ENCODE results near the gene NCOA5. TPM values are rescaled to one million over a fixed set of nuclear protein-coding genes. Genes with fewer than 3 reads are reported as not detected.

NCOA5 gene
- total and polyA plus RNA-seq, 10 of the 15 experiments (the other 5 are each of a cell fraction or from before 2014, with no cell fraction given) = 7.7 to 38.1 (median 30.1) TPM

- no peaks in the 10 kb centered on the region for H3K79me2 ChIP-seq (ENCODE audit: control insufficient read depth, insufficient read depth, low read length)
- SMC1A ChIA-PET (ENCODE audit: uncharacterized antibody, unreplicated experiment) = no interaction called here
- no peak overlapping the region for H3K9ac ChIP-seq (ENCODE audit: control insufficient read depth, insufficient read depth, low read length)
- H3K27me3 ChIP-seq (replicated peaks in 1 of 2; ENCODE audit: control insufficient read depth in 2 of 2, insufficient read depth in 2 of 2, low read length in 1 of 2) = no peaks in the 10 kb centered on the region; a peak in 1 of 4 replicates
- CTCF ChIA-PET = interaction anchor here (0.7 to 2.1 kb wide), 2 partner anchors 15 to 79 kb away, joined by 3 to 6 read pairs; no protein-coding TSS in a partner anchor
- in situ Hi-C loops (cut with MboI) = no loop called here
- FAIRE-seq = no peak
- no peaks in the 10 kb centered on the region for H4K20me1 ChIP-seq (ENCODE audit: control insufficient read depth, insufficient read depth)
- BruUV-seq (replicated peaks) = no TSS peak
- no peak overlapping the region for H3K27ac ChIP-seq (ENCODE audit: control insufficient read depth, insufficient read depth)
- no peak for DNase-seq (ENCODE audit: low read depth, low spot score)
- ATAC-seq = no peak
- H3K36me3 ChIP-seq (ENCODE audit: control insufficient read depth in 2 of 2, insufficient read depth in 2 of 2, low read length in 1 of 2) = no peaks in the 10 kb centered on the region
- RAD21 ChIA-PET (ENCODE audit: unreplicated experiment) = no interaction called here
- POLR2A ChIA-PET = no interaction called here
- no peak overlapping the region for H3K4me3 ChIP-seq
- intact Hi-C loops (cut with micrococcal nuclease; ENCODE audit: unreplicated experiment) = no loop called here
- H3K4me2 ChIP-seq (ENCODE audit: control insufficient read depth, insufficient read depth) = no peak overlapping the region
- WGBS (ENCODE audit: insufficient coverage, insufficient replicate concordance, low lambda C conversion rate, missing lambda C conversion rate) = 81% methylated on average over 3 of the region's 3 CpGs
- H3K4me1 ChIP-seq (ENCODE audit: control insufficient read depth, insufficient read depth, low read length) = peaks cover 13% of the 10 kb centered on the region
- H3K9me3 ChIP-seq (replicated peaks; ENCODE audit: control insufficient read depth, insufficient read depth, low read length) = no peaks in the 10 kb centered on the region; the same call in 2 of the 3 replicates
- 0 out of 2 replicates have a peak, but pooled peaks have one; percentile 22 for TF ChIP-seq ATF7 (IDR thresholded peaks at IDR 0.05; ENCODE audit: low read depth)
- no peak for TF ChIP-seq MXI1 (IDR thresholded peaks at IDR 0.05; ENCODE audit: low read depth, low read length)
- H2AFZ ChIP-seq (ENCODE audit: control insufficient read depth, low read depth, low read length) = no peak overlapping the region
Measured at GRCh38 chr20:46102940-46103339, 13.2 kb upstream of the NCOA5 start.

- no peaks in the 10 kb centered on the region for H3K36me3 ChIP-seq (ENCODE audit: control insufficient read depth in 2 of 2, insufficient read depth in 2 of 2, low read length in 1 of 2)
- no peak for ATAC-seq
- POLR2A ChIA-PET = interaction anchor here (0.6 kb wide), 1 partner anchor 239 kb away, joined by 3 read pairs; no protein-coding TSS in a partner anchor
- no peak overlapping the region for H3K27ac ChIP-seq (ENCODE audit: control insufficient read depth, insufficient read depth)
- DNase-seq (ENCODE audit: low read depth, low spot score) = no peak
- no peak overlapping the region for H2AFZ ChIP-seq (ENCODE audit: control insufficient read depth, low read depth, low read length)
- TF ChIP-seq CREB1 (IDR thresholded peaks at IDR 0.05; ENCODE audit: low read depth) (peak; percentile 35; the same call in 1 of the 2 replicates), CUX1 (IDR thresholded peaks at IDR 0.05; ENCODE audit: insufficient replicate concordance, low read depth, low read length) (no peak)
- no peak overlapping the region for H3K4me3 ChIP-seq
- no peak overlapping the region for H3K9ac ChIP-seq (ENCODE audit: control insufficient read depth, insufficient read depth, low read length)
- H3K4me1 ChIP-seq (ENCODE audit: control insufficient read depth, insufficient read depth, low read length) = peaks cover 9% of the 10 kb centered on the region; the same call in 1 of the 2 replicates
- RAD21 ChIA-PET (ENCODE audit: unreplicated experiment) = no interaction called here
- H3K27me3 ChIP-seq (replicated peaks in 1 of 2; ENCODE audit: control insufficient read depth in 2 of 2, insufficient read depth in 2 of 2, low read length in 1 of 2) = no peaks in the 10 kb centered on the region; a peak in 1 of 4 replicates
- no TSS peak for BruUV-seq (replicated peaks)
- no peaks in the 10 kb centered on the region for H3K79me2 ChIP-seq (ENCODE audit: control insufficient read depth, insufficient read depth, low read length)
- intact Hi-C loops (cut with micrococcal nuclease; ENCODE audit: unreplicated experiment) (no loop called here), in situ Hi-C loops (cut with MboI) (no loop called here)
- WGBS (ENCODE audit: insufficient coverage, insufficient replicate concordance, low lambda C conversion rate, missing lambda C conversion rate) = 56% methylated on average over 3 of the region's 3 CpGs
- no peak overlapping the region for H3K4me2 ChIP-seq (ENCODE audit: control insufficient read depth, insufficient read depth)
- CTCF ChIA-PET = interaction anchor here (0.7 to 2.1 kb wide), 4 partner anchors 11 to 78 kb away, joined by 3 to 6 read pairs (median 4); no protein-coding TSS in a partner anchor
- H3K9me3 ChIP-seq (replicated peaks; ENCODE audit: control insufficient read depth, insufficient read depth, low read length) = no peaks in the 10 kb centered on the region; the same call in 2 of the 3 replicates
- SMC1A ChIA-PET (ENCODE audit: uncharacterized antibody, unreplicated experiment) = interaction anchor here (1.1 to 2.8 kb wide), 2 partner anchors 9 to 17 kb away, joined by 4 to 11 read pairs; partner anchors contain the start of gene CD40
- no peak for FAIRE-seq
- no peaks in the 10 kb centered on the region for H4K20me1 ChIP-seq (ENCODE audit: control insufficient read depth, insufficient read depth)
Measured at GRCh38 chr20:46101957-46102356, 12.2 kb upstream of the NCOA5 start.

Measured in GM12878 (cell line).